Ectodermal cell (in vitro differentiated cells): ENCODE data around the gene ZNF326.

Source experiments
- H3K27ac ChIP-seq: 2 replicates; pipeline ENCODE4 v1.7.0; 2013; ENCODE audit warnings: mild to moderate bottlenecking, low read depth, low read length; ENCODE audit not compliant: insufficient read depth, poor library complexity, severe bottlenecking
- H3K27me3 ChIP-seq: 2 replicates; pipeline ENCODE4 v1.7.0; 2013; ENCODE audit warnings: mild to moderate bottlenecking, low read length; ENCODE audit not compliant: insufficient read depth, control insufficient read depth, poor library complexity, severe bottlenecking
- H3K36me3 ChIP-seq: one replicate; pipeline ENCODE4 v1.7.0; 2013; ENCODE audit warnings: low read length; ENCODE audit not compliant: control insufficient read depth, insufficient read depth
- H3K4me1 ChIP-seq: one replicate; pipeline ENCODE4 v1.7.0; 2013; ENCODE audit warnings: low read length; ENCODE audit not compliant: control insufficient read depth, insufficient read depth
- H3K4me3 ChIP-seq: 2 replicates; pipeline ENCODE4 v1.7.0; 2013; ENCODE audit warnings: low read depth, low read length, control low read depth; ENCODE audit not compliant: insufficient read depth
- H3K9me3 ChIP-seq: 2 replicates; pipeline ENCODE4 v1.7.0; 2013; ENCODE audit warnings: mild to moderate bottlenecking, low read length, moderate library complexity; ENCODE audit not compliant: control insufficient read depth
- WGBS, 2 experiments: methylation state at CpG; one replicate each; pipeline ENCODE4 v1.1.7; 2013; ENCODE audit warnings: missing lambda C conversion rate in 2 of 2; 5-methylcytosine and 5-hydroxymethylcytosine counted together

ZNF326 gene

GRCh38 chr1:89953131-89953626, 41.7 kb upstream of the ZNF326 start:
- no peaks in the 10 kb centered on the region for H3K9me3 ChIP-seq
- H3K27me3 ChIP-seq = no peaks in the 10 kb centered on the region
- H3K36me3 ChIP-seq = no peaks in the 10 kb centered on the region
- H3K4me1 ChIP-seq = no peaks in the 10 kb centered on the region
- WGBS, 2 experiments = 50 to 63% methylated on average over 1 of the region's 1 CpG
- H3K4me3 ChIP-seq = no peak overlapping the region
- H3K27ac ChIP-seq = no peak overlapping the region

DNA sequence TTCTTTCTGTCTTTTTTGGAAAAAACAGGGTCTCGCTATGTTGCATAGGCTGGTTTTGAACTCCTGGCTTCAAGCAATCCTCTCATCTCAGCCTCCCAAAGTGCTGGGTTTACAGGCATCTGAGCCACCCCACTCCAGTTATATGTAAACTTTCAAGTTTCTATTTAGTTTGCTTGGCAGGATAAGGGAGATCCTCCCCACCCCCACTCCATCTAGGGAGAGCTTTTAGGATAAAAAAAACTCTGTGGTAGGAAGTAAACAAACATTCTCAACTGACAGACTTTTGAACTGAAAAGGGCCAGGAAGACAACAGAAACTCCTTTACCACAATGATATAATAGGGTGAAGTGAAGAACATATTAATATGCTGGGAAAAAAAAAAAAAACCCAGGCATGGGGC, 41.0 kb upstream of the ZNF326 start:
- 96 to 97% methylated on average over 1 of the region's 1 CpG for WGBS, 2 experiments
- H3K27ac ChIP-seq = no peak overlapping the region
- H3K4me1 ChIP-seq = no peaks in the 10 kb centered on the region
- no peaks in the 10 kb centered on the region for H3K27me3 ChIP-seq
- H3K36me3 ChIP-seq = no peaks in the 10 kb centered on the region
- no peaks in the 10 kb centered on the region for H3K9me3 ChIP-seq
- no peak overlapping the region for H3K4me3 ChIP-seq

- WGBS, 2 experiments = 95 to 96% methylated on average over 1 of the region's 1 CpG
- no peaks in the 10 kb centered on the region for H3K9me3 ChIP-seq
- H3K27ac ChIP-seq = no peak overlapping the region
- H3K4me1 ChIP-seq = no peaks in the 10 kb centered on the region
- no peak overlapping the region for H3K4me3 ChIP-seq
- no peaks in the 10 kb centered on the region for H3K27me3 ChIP-seq
- H3K36me3 ChIP-seq = no peaks in the 10 kb centered on the region
Measured at GRCh38 chr1:89954401-89954800, 40.5 kb upstream of the ZNF326 start.

- H3K4me3 ChIP-seq = no peak overlapping the region
- WGBS, 2 experiments = 90 to 91% methylated on average over 7 of the region's 7 CpGs
- no peaks in the 10 kb centered on the region for H3K4me1 ChIP-seq
- H3K27me3 ChIP-seq = no peaks in the 10 kb centered on the region
- H3K9me3 ChIP-seq = no peaks in the 10 kb centered on the region
- no peaks in the 10 kb centered on the region for H3K36me3 ChIP-seq
- H3K27ac ChIP-seq = no peak overlapping the region
Measured at GRCh38 chr1:89955311-89956205, 39.4 kb upstream of the ZNF326 start.

- Histone ChIP-seq H3K9me3 (no peaks in the 10 kb centered on the region), H3K27me3 (no peaks in the 10 kb centered on the region), H3K36me3 (no peaks in the 10 kb centered on the region), H3K4me1 (no peaks in the 10 kb centered on the region), H3K4me3 (no peak overlapping the region), H3K27ac (no peak overlapping the region)
- WGBS, 2 experiments = 83 to 100% methylated on average over 1 of the region's 1 CpG
Measured at GRCh38 chr1:89957107-89957506, 37.8 kb upstream of the ZNF326 start.

DNA sequence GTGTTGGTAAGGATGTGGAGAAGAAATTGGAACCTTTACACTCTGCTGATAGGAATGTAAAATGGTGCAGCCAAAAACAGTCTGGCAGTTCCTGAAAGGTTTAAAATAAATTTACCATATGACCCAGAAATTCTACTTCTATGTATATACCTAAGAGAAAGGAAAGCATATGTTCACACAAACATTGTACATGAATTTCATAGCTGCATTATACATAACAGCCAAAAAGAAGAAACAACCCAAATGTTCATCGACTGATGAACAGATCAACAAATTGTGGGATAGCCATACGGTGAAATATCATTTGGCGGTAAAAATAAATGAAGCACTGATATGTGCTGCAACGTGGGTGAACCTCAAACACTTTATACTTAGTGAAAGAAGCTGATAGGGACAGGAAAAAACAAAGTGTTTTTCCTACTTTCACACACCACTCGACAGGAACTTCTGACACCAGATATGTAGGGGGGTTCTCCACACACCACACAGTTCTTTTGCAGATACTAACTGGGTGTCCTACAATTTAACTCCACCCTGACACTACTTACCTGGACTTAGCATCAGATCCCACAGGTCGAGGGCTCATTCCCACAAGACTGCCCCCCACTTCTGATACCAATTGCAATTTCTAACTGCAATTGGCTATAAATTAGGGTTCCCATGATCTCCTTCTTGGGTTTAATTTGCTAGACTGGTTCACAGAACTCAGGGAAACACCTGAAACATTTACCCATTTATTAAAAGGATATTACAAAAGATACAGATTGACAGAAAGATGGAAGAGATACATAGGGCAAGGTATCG, 35.9 kb upstream of the ZNF326 start:
- H3K27ac ChIP-seq = no peak overlapping the region
- H3K27me3 ChIP-seq = no peaks in the 10 kb centered on the region
- H3K4me3 ChIP-seq = no peak overlapping the region
- no peaks in the 10 kb centered on the region for H3K9me3 ChIP-seq
- 94 to 97% methylated on average over 7 of the region's 7 CpGs for WGBS, 2 experiments
- no peaks in the 10 kb centered on the region for H3K4me1 ChIP-seq
- no peaks in the 10 kb centered on the region for H3K36me3 ChIP-seq

- no peak overlapping the region for H3K27ac ChIP-seq
- H3K9me3 ChIP-seq = no peaks in the 10 kb centered on the region
- H3K4me3 ChIP-seq = no peak overlapping the region
- H3K4me1 ChIP-seq = no peaks in the 10 kb centered on the region
- WGBS, 2 experiments = 95 to 100% methylated on average over 2 of the region's 2 CpGs
- no peaks in the 10 kb centered on the region for H3K36me3 ChIP-seq
- no peaks in the 10 kb centered on the region for H3K27me3 ChIP-seq
Measured at GRCh38 chr1:89959719-89960118, 35.2 kb upstream of the ZNF326 start.

GRCh38 chr1:89962024-89962741, 32.7 kb upstream of the ZNF326 start:
- Histone ChIP-seq H3K4me1 (no peaks in the 10 kb centered on the region), H3K27me3 (no peaks in the 10 kb centered on the region), H3K27ac (no peak overlapping the region), H3K9me3 (no peaks in the 10 kb centered on the region), H3K4me3 (no peak overlapping the region), H3K36me3 (no peaks in the 10 kb centered on the region)
- WGBS, 2 experiments = 89 to 94% methylated on average over 6 of the region's 6 CpGs

- Histone ChIP-seq H3K27ac (no peak overlapping the region), H3K9me3 (no peaks in the 10 kb centered on the region), H3K27me3 (no peaks in the 10 kb centered on the region), H3K36me3 (no peaks in the 10 kb centered on the region), H3K4me3 (no peak overlapping the region), H3K4me1 (no peaks in the 10 kb centered on the region)
- WGBS, 2 experiments = no CpG with 5 or more reads among the region's 1 CpG
Measured at GRCh38 chr1:89962742-89963075, 32.2 kb upstream of the ZNF326 start.
